A673 (cell line): Measurements from ENCODE around the gene ERBIN.

Source experiments
- EZH2 ChIP-seq: fragments of 200-600 bp; sonication (generic); IDR thresholded peaks from 2 replicates; pipeline ENCODE4 v1.6.1; 2017; ENCODE audit warnings: borderline replicate concordance, low read depth, mild to moderate bottlenecking, mixed read lengths, antibody characterized with exemption, low read length; ENCODE audit not compliant: poor library complexity, severe bottlenecking
- TF ChIP-seq, protein P1 (sequence below): fragments of 300-800, 200-600 bp; sonication (generic); conservative IDR thresholded peaks from 2 replicates; pipeline ENCODE4 v1.5.1; 2017; ENCODE audit warnings: low read depth, mild to moderate bottlenecking, antibody characterized with exemption, low read length, moderate library complexity, mixed read lengths

DNA sequence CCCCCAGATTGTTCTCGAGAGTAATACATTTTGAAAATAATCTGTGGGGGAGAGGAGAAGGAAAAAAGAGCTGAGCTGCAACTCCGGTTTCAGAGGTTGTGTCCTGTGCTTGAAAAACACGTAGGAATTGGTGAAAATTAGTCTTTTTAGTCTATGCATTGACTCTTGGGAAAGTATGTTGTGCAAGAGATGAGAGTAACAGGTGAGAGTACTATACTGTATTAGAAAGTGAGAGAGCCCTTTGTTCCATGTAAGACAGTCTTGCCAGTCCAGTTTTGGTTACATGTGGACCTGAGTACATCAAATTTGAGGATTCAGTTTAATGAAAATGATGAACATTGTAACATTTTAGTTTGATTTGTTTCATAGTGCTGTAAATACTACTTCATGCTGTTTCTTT, 27.8 kb downstream of the ERBIN start:
- TF ChIP-seq, protein P1, sequence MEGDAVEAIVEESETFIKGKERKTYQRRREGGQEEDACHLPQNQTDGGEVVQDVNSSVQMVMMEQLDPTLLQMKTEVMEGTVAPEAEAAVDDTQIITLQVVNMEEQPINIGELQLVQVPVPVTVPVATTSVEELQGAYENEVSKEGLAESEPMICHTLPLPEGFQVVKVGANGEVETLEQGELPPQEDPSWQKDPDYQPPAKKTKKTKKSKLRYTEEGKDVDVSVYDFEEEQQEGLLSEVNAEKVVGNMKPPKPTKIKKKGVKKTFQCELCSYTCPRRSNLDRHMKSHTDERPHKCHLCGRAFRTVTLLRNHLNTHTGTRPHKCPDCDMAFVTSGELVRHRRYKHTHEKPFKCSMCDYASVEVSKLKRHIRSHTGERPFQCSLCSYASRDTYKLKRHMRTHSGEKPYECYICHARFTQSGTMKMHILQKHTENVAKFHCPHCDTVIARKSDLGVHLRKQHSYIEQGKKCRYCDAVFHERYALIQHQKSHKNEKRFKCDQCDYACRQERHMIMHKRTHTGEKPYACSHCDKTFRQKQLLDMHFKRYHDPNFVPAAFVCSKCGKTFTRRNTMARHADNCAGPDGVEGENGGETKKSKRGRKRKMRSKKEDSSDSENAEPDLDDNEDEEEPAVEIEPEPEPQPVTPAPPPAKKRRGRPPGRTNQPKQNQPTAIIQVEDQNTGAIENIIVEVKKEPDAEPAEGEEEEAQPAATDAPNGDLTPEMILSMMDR, result no peak
- no peak for TF ChIP-seq EZH2
